KMS-11 (cell line): ENCODE measurements around the gene PFDN1.
"Not testable (repeated sequence)": the region's sequence is repeated elsewhere in the genome, so short reads cannot be mapped to it uniquely, and the experiment has no call there.

ENCODE experiments used
- H2AFZ ChIP-seq: fragments of 200-600 bp; sonication (generic); 2 replicates; pipeline ENCODE4 v1.6.1; 2016; ENCODE audit warnings: antibody characterized with exemption, mixed run types, low read depth
- H3K27ac ChIP-seq: fragments of 200-600 bp; sonication (generic); 2 replicates; pipeline ENCODE4 v1.6.1; 2016; ENCODE audit warnings: mild to moderate bottlenecking, mixed run types
- H3K27me3 ChIP-seq: fragments of 200-600 bp; sonication (generic); 2 replicates; pipeline ENCODE4 v1.6.1; 2017; ENCODE audit warnings: mild to moderate bottlenecking, low read depth, mixed run types, moderate library complexity; ENCODE audit not compliant: insufficient read depth
- H3K36me3 ChIP-seq: fragments of 200-600 bp; sonication (generic); 2 replicates; pipeline ENCODE4 v1.6.1; 2017; ENCODE audit warnings: mild to moderate bottlenecking, mixed run types; ENCODE audit not compliant: insufficient read depth
- H3K4me1 ChIP-seq: fragments of 200-600 bp; sonication (generic); 2 replicates; pipeline ENCODE4 v1.6.1; 2016; ENCODE audit warnings: mild to moderate bottlenecking, low read depth, mixed run types; ENCODE audit not compliant: poor library complexity, severe bottlenecking
- H3K4me2 ChIP-seq: fragments of 200-600 bp; sonication (generic); 2 replicates; pipeline ENCODE4 v1.7.0; 2016; ENCODE audit warnings: mild to moderate bottlenecking, mixed run types
- H3K4me3 ChIP-seq: fragments of 200-600 bp; sonication (generic); IDR thresholded peaks from 2 replicates; pipeline ENCODE4 v1.6.1; 2017; ENCODE audit warnings: low read depth, low read length, mixed read lengths; ENCODE audit not compliant: insufficient read depth
- H3K79me2 ChIP-seq: fragments of 200-600 bp; sonication (generic); 2 replicates; pipeline ENCODE4 v1.6.1; 2016; ENCODE audit warnings: low read depth, mixed run types; ENCODE audit not compliant: insufficient read depth
- H3K9ac ChIP-seq: fragments of 200-600 bp; sonication (generic); 2 replicates; pipeline ENCODE4 v1.6.1; 2016; ENCODE audit warnings: mild to moderate bottlenecking, mixed run types
- H4K20me1 ChIP-seq: fragments of 200-600 bp; sonication (generic); 2 replicates; pipeline ENCODE4 v1.6.1; 2016; ENCODE audit warnings: mild to moderate bottlenecking, mixed run types; ENCODE audit not compliant: insufficient read depth
- CTCF ChIP-seq: fragments of 200-600 bp; sonication (generic); conservative IDR thresholded peaks from 2 replicates; pipeline ENCODE4 v1.6.1; 2017; ENCODE audit warnings: low read depth, mild to moderate bottlenecking, antibody characterized with exemption, low read length, moderate library complexity, mixed read lengths

The PFDN1 gene

GRCh38 chr5:140347360-140347759 is 44.5 kb upstream of the PFDN1 start:
- Histone ChIP-seq H3K79me2 (no peaks in the 10 kb centered on the region), H3K9ac (no peak overlapping the region), H3K27me3 (peaks cover 9% of the 10 kb centered on the region; the same call in 1 of the 2 replicates), H3K4me2 (peak overlapping the region; percentile 88; the same call in 1 of the 2 replicates), H3K27ac (no peak overlapping the region), H3K36me3 (no peaks in the 10 kb centered on the region), H3K4me3 (no peak overlapping the region), H3K4me1 (peaks cover 14% of the 10 kb centered on the region), H2AFZ (peak overlapping the region; percentile 50; the same call in 1 of the 2 replicates), H4K20me1 (no peaks in the 10 kb centered on the region)
- TF ChIP-seq CTCF, result no peak

GRCh38 chr5:140346348-140347221 is 43.7 kb upstream of the PFDN1 start, which contains the start of gene HBEGF:
Gene HBEGF, minus strand, starts transcription at chr5:140346603. Its CDS starts 275 bp downstream, at chr5:140346328.
- H3K4me3 ChIP-seq, result no peak within 1 kb of the TSS
- H3K9ac ChIP-seq, result no peak within 1 kb of the TSS
- H3K4me1 ChIP-seq, result peaks cover 10% of the 10 kb centered on the region
- H3K27ac ChIP-seq, result no peak within 1 kb of the TSS
- TF ChIP-seq CTCF, result peak; percentile 33; the same call in 1 of the 2 replicates
- H3K27me3 ChIP-seq, result peaks cover 9% of the 10 kb centered on the region; the same call in 1 of the 2 replicates
- H3K79me2 ChIP-seq, result no peaks in the 10 kb centered on the region
- no peaks in the 10 kb centered on the region for H3K36me3 ChIP-seq
- no peaks in the 10 kb centered on the region for H4K20me1 ChIP-seq
- H3K4me2 ChIP-seq, result peak within 1 kb of the TSS; percentile 88
- H2AFZ ChIP-seq, result peak within 1 kb of the TSS; percentile 50

- no peaks in the 10 kb centered on the region for H3K79me2 ChIP-seq
- no peaks in the 10 kb centered on the region for H4K20me1 ChIP-seq
- H3K4me2 ChIP-seq, result peak overlapping the region; percentile 88
- H3K27ac ChIP-seq, result no peak overlapping the region
- H2AFZ ChIP-seq, result peak overlapping the region; percentile 50; the same call in 1 of the 2 replicates
- peaks cover 9% of the 10 kb centered on the region for H3K4me1 ChIP-seq
- H3K27me3 ChIP-seq, result peaks cover 9% of the 10 kb centered on the region; the same call in 1 of the 2 replicates
- no peak overlapping the region for H3K4me3 ChIP-seq
- no peaks in the 10 kb centered on the region for H3K36me3 ChIP-seq
- H3K9ac ChIP-seq, result no peak overlapping the region
- no peak for TF ChIP-seq CTCF
Measured at GRCh38 chr5:140345919-140346347, 43.0 kb upstream of the PFDN1 start.

GRCh38 chr5:140344683-140345423 is 42.0 kb upstream of the PFDN1 start:
- Histone ChIP-seq H4K20me1 (no peaks in the 10 kb centered on the region), H3K27ac (no peak overlapping the region), H2AFZ (no peak overlapping the region), H3K36me3 (no peaks in the 10 kb centered on the region), H3K79me2 (no peaks in the 10 kb centered on the region), H3K4me3 (no peak overlapping the region), H3K4me2 (no peak overlapping the region), H3K27me3 (peaks cover 9% of the 10 kb centered on the region; the same call in 1 of the 2 replicates), H3K4me1 (peaks cover 9% of the 10 kb centered on the region), H3K9ac (no peak overlapping the region)
- no peak for TF ChIP-seq CTCF

- H3K36me3 ChIP-seq, H3K79me2 ChIP-seq, H3K27me3 ChIP-seq, H4K20me1 ChIP-seq, H3K4me3 ChIP-seq, H3K4me1 ChIP-seq, H3K4me2 ChIP-seq, H3K9ac ChIP-seq, H3K27ac ChIP-seq, H2AFZ ChIP-seq: not testable (repeated sequence)
Measured at GRCh38 chr5:140343849-140344248, 40.9 kb upstream of the PFDN1 start.
